SK-N-SH treated with all-trans-retinoic acid at 6 μM for 48 hours (cell line): ENCODE results near the gene FOXN4.

Experiments used
- ARNTL ChIP-seq: fragments of 450-650 bp; formaldehyde crosslinking; IDR thresholded peaks from 2 replicates; pipeline ENCODE4 v1.5.0; 2020; ENCODE audit warnings: low read depth, mild to moderate bottlenecking, moderate library complexity, borderline replicate concordance
- BACH2 ChIP-seq: fragments of 250-450 bp; sonication (Bioruptor Pico); IDR thresholded peaks from 2 replicates; pipeline ENCODE4 v1.9.0; 2021; ENCODE audit warnings: mild to moderate bottlenecking, borderline replicate concordance
- CREB5 ChIP-seq: fragments of 250-450 bp; sonication (Bioruptor Pico); IDR thresholded peaks from 2 replicates; pipeline ENCODE4 v1.5.1; 2020; ENCODE audit warnings: low read depth, mild to moderate bottlenecking, moderate library complexity
- CSDC2 ChIP-seq: fragments of 250-450 bp; sonication (Bioruptor Pico); IDR thresholded peaks from 2 replicates; pipeline ENCODE4 v1.5.0; 2020; ENCODE audit warnings: mild to moderate bottlenecking, moderate library complexity
- OSR1 ChIP-seq: fragments of 250-450 bp; sonication (Bioruptor Pico); IDR thresholded peaks from 2 replicates; pipeline ENCODE4 v1.8.0; 2022; ENCODE audit warnings: moderate library complexity, mild to moderate bottlenecking, inconsistent platforms
- PATZ1 ChIP-seq: fragments of 250-450 bp; sonication (Bioruptor Pico); IDR thresholded peaks from 2 replicates; pipeline ENCODE4 v1.8.0; 2020; ENCODE audit warnings: mild to moderate bottlenecking, moderate library complexity, borderline replicate concordance
- SNAI2 ChIP-seq: fragments of 250-450 bp; sonication (Bioruptor Pico); IDR thresholded peaks from 2 replicates; pipeline ENCODE4 v1.5.0; 2020; ENCODE audit warnings: mild to moderate bottlenecking, moderate library complexity
- TSHZ2 ChIP-seq: fragments of 250-450 bp; sonication (Bioruptor Pico); IDR thresholded peaks from 2 replicates; pipeline ENCODE4 v1.5.0; 2020; ENCODE audit warnings: mild to moderate bottlenecking, moderate library complexity
- ZFP3 ChIP-seq: fragments of 250-450 bp; sonication (Bioruptor Pico); IDR thresholded peaks from 2 replicates; pipeline ENCODE4 v1.5.0; 2020; ENCODE audit warnings: mild to moderate bottlenecking, moderate library complexity
- ZFP30 ChIP-seq: fragments of 450-650 bp; formaldehyde crosslinking; IDR thresholded peaks from 2 replicates; pipeline ENCODE4 v1.5.0; 2022; ENCODE audit warnings: mild to moderate bottlenecking, moderate library complexity

- no peak for TF ChIP-seq OSR1 (CRISPR knock-in tag)
- TF ChIP-seq TSHZ2 (CRISPR knock-in tag), result no peak
- no peak for TF ChIP-seq ARNTL (CRISPR knock-in tag)
- TF ChIP-seq CSDC2, result no peak
- no peak for TF ChIP-seq ZFP30 (CRISPR knock-in tag)
- no peak for TF ChIP-seq BACH2 (CRISPR knock-in tag)
- TF ChIP-seq PATZ1, result no peak
- no peak for TF ChIP-seq ZFP3 (CRISPR knock-in tag)
- no peak for TF ChIP-seq SNAI2 (CRISPR knock-in tag)
- no peak for TF ChIP-seq CREB5
Observed at GRCh38 chr12:109273354-109273753, 35.7 kb downstream of the FOXN4 start.
